IMR-90 (cell line): Measurements from ENCODE around the gene FNBP1.

Experiments
- BHLHE40 ChIP-seq: fragments of 150-350 bp; IDR thresholded peaks from 2 replicates; pipeline ENCODE4 v1.6.1; 2016; ENCODE audit warnings: mild to moderate bottlenecking, low read depth, low read length
- CEBPB ChIP-seq: IDR thresholded peaks from 2 replicates; pipeline ENCODE4 v1.6.1; 2012; ENCODE audit warnings: low read depth, low read length, improper control_type of control experiment
- CTCF ChIP-seq: conservative IDR thresholded peaks from 2 replicates; pipeline ENCODE4 v1.5.1; 2012; ENCODE audit warnings: mild to moderate bottlenecking, low read depth, low read length, improper control_type of control experiment
- ELK1 ChIP-seq: fragments of 150-350 bp; IDR thresholded peaks from 2 replicates; pipeline ENCODE4 v1.6.1; 2016; ENCODE audit warnings: low read depth, mild to moderate bottlenecking, low read length, moderate library complexity, borderline replicate concordance
- MAFK ChIP-seq: IDR thresholded peaks from 2 replicates; pipeline ENCODE4 v1.6.1; 2012; ENCODE audit warnings: low read depth, low read length, improper control_type of control experiment
- MAZ ChIP-seq: IDR thresholded peaks from 2 replicates; pipeline ENCODE4 v1.6.1; 2012; ENCODE audit warnings: low read depth, mild to moderate bottlenecking, low read length, improper control_type of control experiment, moderate library complexity, borderline replicate concordance
- MXI1 ChIP-seq: IDR thresholded peaks from 2 replicates; pipeline ENCODE4 v1.6.1; 2012; ENCODE audit warnings: low read depth, mild to moderate bottlenecking, low read length, moderate library complexity, borderline replicate concordance
- NFE2L2 ChIP-seq: fragments of 150-350 bp; IDR thresholded peaks from 2 replicates; pipeline ENCODE4 v1.6.1; 2016; ENCODE audit warnings: low read depth, mild to moderate bottlenecking, low read length
- POLR2A ChIP-seq: IDR thresholded peaks from 2 replicates; pipeline ENCODE4 v1.6.1; 2012; ENCODE audit warnings: mild to moderate bottlenecking, low read depth, low read length
- RAD21 ChIP-seq: IDR thresholded peaks from 2 replicates; pipeline ENCODE4 v1.6.1; 2012; ENCODE audit warnings: low read length, improper control_type of control experiment
- RCOR1 ChIP-seq: IDR thresholded peaks from 2 replicates; pipeline ENCODE4 v1.6.1; 2012; ENCODE audit warnings: mild to moderate bottlenecking, low read length, improper control_type of control experiment; ENCODE audit not compliant: insufficient replicate concordance
- RFX5 ChIP-seq: IDR thresholded peaks from 2 replicates; pipeline ENCODE4 v1.8.0; 2012; ENCODE audit warnings: low read depth, mild to moderate bottlenecking, low read length, moderate library complexity
- SMC3 ChIP-seq: fragments of 150-350 bp; IDR thresholded peaks from 2 replicates; pipeline ENCODE4 v1.6.1; 2016; ENCODE audit warnings: low read depth, mild to moderate bottlenecking, antibody characterized with exemption, low read length, moderate library complexity
- USF2 ChIP-seq: fragments of 150-350 bp; IDR thresholded peaks from 2 replicates; pipeline ENCODE4 v1.6.1; 2017; ENCODE audit warnings: mild to moderate bottlenecking, antibody characterized with exemption, low read length, low read depth

- TF ChIP-seq CTCF, result no peak
- TF ChIP-seq MAZ, result peak; percentile 40; the same call in 1 of the 2 replicates
- peak; percentile 65; the same call in 1 of the 2 replicates for TF ChIP-seq POLR2A
- TF ChIP-seq ELK1, result no peak
- no peak for TF ChIP-seq RAD21
- no peak for TF ChIP-seq CEBPB
- no peak for TF ChIP-seq MAFK
- no peak for TF ChIP-seq NFE2L2
- no peak for TF ChIP-seq USF2
- TF ChIP-seq RFX5, result no peak
- TF ChIP-seq BHLHE40, result no peak
- TF ChIP-seq MXI1, result peak; percentile 29; the same call in 1 of the 2 replicates
- TF ChIP-seq SMC3, result no peak
- TF ChIP-seq RCOR1, result no peak
Observed at GRCh38 chr9:130042885-130043653, at the start of gene FNBP1.
